ENCODE data around the gene SLC12A7.
"Not testable (repeated sequence)": the region's sequence is repeated elsewhere in the genome, so short reads cannot be mapped to it uniquely, and the experiment has no call there.

Gene SLC12A7

DNA sequence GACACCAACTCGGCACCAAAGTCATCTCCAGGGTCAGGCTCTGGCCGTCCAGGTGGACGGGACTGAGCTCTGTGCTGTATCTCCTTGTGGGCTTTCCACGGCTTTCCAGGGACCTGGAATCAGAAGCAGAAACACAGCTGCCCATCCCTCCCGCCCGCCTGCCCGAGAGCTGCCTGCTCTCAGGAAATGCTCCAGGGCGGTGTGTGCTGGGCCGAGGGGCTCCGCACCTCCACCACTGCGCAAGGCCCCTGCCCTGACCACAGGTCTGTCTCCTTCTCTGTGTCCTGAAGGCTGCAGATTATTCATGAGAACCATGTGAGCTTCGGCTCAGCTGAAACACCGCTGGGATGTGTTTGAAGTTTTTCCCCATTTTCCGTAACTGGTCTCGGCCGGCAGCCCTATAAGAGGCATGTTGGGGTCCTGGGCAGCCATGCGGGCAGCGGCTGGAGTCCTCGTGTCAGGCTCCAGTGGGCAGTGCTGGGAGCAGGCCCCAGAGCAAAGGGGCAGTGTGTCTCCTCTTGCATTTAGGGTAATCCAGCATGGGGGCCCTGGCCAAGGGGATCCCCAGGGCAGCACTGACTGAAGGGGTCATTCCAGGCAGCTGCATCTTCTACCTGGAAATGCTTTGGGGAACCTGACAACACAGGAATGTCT is 80.4 kb downstream of the SLC12A7 start:
- no peak for DNase-seq

DNA sequence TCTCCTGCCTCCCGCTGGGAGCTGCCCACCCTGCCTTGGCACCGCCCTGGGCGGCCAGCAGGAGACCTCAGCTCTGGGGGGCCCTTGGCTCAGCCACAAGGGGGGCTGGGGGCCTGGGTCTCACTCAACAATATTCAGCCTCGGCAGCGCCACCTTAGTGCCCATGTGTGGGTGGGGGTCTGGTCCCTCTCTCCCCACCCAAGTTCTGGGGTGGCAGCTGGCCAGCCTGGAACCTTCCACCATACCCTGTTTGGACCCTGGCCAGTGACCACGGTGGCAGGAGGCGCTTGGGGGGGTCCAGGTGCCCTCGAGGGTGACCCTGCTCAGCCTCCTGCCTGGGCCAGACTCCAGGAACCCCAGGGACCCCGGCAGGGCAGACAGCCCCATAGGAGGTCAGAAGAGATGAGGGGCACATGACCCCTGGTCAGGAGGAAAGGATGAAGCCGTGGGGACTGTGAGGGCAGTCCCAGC is 81.0 kb downstream of the SLC12A7 start:
- no peak for DNase-seq

DNA sequence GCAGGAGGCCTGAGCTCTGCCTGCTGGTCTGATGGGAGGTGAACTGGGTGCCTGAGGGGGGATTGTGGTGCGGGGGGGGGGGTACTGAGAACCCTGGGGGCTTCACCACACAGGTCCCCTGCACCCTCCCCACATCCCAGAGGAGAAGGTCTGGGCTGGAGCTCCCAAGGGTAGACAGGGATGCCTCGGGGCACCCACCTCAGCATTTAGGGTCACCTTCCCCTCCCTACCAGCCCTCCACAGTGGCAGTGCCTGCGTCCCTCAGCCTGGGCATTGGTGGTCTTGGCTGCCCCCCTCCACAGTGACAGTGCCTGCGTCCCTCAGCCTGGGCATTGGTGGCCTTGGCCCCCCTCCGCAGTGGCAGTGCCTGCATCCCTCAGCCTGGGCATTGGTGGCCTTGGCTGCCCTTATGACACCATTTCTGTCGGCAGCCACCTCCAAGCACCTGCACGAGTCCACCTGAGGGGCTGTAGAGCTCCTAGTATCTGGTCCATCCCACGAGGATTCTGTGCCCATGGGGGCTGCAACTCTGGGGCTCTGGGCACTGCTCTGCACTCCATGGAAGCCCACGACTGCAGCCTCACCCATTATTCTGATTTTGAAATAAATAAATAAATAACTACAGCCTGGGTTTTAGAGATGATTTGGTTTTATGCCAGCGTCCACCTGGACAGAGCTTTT is 81.8 kb downstream of the SLC12A7 start:
- no peak for DNase-seq

DNA sequence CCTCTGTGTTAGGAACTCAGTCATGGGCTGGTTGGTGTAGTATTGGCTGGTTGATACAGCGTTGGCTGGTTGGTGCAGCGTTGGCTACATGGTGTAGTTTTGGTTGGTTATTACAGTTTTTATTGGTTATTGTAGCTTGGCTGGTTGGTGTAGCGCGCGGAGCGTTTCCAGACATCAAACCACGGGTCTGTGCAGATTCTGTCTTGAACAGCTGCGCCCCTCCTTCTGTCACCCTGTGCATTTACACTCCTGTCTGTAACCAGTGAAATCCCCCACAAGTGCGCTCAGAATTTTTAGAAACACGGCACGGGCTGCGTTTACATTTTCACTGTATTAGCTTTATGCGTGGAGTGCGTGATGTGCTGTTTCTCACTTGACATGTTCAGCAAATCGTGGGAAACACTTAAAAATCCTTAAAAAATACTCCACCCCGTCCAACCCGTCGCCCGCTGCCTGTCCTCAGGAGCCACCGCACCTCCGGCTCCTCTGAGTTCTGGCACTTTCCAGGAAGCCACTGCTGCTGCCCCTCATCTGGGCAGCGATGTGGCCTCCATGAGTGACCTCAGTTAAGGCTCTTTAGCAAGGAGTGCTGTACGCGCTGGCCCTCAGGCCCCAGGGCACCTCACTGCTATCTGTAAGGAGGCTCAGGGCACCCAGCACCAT is 82.5 kb downstream of the SLC12A7 start:
- DNase-seq: no peak

DNA sequence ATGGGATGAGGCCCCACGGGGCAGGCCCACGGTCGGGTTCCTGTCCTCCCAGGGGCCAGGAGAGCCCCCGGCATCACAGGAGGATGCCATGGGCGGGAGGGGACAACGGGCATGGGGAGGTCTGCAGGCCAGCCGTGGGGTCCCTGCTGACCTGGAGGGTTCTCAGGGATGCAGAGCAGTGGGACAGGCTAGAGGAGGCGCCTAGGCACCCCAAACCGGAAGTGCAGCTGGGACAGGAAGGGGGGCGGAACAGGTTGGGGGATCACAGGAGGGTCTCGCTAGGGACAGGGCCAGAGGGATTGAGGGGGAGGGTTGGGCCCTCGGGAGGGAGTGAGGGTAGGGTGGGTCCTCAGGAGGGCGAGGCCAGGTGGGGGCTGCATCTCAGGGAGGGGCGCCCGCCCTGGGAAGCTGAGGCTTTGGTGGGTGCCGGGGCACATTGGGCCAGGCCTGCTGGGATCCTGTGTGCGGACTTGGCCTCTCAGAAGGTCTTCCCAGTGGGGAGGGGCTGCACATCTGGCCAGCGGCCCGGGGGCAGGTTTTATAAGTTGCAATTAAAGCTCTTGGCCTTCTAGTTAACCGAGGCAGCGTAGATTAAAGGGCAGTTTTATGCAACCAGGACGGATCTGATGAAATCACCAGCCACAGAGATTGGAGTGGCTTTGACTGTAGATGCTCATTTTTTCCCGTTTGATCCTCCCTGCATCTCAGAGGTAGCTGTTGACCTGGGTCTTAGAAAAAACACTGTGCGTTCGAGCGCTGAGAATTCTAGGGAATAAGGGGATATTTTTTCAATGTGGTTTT is 83.2 kb downstream of the SLC12A7 start:
- DNase-seq: no peak

DNA sequence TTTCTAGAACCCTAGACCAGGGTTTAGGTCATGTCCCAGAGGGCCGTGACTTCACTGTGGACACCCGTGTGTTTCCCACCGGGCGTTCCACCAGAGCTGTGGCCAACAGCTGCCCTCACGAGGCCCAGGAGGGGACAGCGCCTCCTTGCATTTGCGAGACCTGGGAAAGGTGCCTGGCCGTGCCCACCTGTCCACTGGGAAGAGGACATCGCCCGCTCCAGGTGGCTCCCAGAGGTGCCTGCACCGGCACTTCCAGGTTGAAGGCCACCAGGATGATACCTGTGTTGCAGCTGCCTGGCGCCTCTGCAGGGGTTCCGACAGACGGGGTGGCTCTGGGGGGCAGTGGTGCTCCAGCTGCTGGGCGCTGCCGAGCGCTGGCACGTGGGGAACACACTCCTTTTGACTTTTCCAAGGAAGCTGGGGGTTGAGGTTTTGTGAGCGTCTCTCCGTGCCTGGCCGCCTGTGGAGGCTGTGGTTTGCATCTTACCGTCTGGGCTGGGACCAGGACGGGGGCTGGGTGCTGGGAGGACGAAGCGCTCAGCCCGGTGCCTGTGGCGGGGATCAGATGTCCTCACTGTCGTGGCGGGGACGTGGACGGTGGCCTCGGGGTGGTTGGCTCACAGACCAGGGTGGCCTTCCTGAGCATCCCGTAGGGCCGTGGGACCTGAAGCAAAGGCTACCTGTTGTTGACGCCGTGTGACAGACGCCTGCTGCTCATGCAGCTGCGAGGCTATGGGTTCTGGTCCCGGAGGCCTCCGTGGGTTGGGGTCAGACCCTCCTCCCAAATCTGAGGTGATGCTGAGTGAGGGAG is 84.0 kb downstream of the SLC12A7 start:
- DNase-seq: no peak

DNA sequence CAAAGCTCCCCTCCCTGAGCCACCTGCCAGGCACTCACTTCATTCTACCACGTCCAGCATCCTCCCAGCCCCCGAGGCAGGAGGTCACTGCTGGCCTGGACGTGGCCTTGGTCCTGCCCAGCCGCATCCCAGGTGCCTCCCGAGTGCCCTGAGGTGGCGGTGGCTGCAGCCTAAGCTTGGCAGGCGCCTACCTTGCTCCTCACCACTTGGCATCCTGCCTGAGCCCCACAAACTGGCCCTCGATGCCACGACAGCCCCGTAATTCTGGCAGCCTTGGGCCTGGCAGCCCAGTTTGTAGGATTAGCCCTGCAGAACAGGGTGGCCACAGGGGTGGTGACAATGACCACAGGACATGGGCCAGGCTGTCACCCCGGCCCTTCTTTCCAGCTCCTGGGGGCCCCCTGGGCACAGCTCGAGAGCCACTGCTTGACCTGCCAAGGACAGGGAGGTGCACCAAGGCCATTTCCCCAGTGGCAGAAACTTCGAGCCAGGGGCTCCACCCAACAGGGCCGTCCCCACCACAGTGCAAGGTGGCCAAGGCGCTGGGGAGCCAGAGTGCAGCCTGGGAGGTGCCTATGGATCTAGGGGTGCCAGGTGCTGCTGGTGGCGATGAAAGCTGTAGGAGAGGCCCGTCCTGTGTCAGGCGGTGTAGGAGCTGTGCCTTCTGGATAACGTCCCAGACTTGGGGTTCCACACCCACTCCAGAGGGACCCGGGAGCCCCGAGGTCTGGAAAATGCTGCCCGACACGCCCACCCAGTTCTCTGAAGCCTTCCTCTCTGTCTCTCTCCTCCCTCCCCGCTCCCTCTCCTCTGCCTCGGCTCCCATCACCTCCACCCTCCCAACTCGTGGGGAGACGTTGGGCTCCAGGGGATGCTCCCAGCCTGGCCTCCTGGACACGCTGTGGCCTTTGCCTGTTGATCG is 84.9 kb downstream of the SLC12A7 start:
- no peak for DNase-seq

DNA sequence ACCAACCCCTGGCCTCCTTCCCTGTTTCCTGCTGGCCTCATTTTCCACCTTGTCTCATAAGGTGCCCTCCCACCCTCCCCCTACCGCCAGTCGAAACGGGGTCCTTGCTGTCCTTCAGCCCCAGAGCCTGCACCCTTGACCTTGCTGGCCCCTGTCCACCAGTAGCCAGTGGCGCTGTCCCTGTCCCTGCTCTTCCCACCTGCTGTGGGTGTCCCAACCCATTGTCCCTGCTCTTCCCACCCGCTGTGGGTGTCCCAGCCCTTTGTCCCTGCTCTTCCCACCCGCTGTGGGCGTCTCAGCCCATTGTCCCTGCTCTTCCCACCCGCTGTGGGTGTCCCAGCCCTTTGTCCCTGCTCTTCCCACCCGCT is 89.9 kb downstream of the SLC12A7 start:
- not testable (repeated sequence) for DNase-seq

DNA sequence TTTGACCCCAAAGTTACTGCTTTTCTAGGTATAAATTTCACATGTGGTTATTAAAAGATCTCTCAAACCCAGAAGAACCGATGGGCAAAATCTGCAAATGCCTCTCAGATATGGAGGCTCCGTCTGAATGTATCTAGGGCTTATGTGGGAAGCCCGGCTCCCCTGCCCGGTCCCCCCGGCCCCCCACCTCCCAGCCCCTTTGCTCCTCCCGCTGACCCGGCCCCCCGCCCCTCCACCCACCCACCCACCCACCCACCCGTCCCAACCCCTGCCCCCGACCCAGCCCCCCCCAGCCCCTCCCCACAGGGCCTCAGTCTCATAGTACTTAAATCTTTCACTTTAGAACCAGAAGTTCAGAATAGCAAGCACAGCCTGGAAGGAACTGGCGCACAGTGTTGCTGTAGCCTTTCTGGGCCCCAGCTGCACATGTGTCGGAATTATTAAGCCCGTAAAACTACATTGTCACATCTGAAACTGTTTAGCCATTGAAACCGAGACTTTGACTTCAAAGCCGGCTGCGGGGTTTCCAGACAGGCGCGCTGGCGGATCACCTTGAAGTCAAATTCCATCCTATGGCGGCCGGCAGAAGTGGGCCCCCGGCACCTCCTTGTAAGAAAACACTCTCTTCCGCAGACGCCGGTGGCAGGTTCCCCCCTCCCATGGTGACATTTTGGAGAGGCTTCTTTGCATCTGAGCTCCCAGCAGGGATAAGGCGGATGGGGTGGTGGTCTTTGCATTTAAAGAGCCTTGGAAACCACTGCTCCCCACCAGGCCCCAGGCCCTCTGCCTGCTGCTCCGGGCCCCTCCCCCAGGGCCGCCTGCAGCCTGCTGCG is 90.5 kb downstream of the SLC12A7 start:
- no peak for DNase-seq

DNA sequence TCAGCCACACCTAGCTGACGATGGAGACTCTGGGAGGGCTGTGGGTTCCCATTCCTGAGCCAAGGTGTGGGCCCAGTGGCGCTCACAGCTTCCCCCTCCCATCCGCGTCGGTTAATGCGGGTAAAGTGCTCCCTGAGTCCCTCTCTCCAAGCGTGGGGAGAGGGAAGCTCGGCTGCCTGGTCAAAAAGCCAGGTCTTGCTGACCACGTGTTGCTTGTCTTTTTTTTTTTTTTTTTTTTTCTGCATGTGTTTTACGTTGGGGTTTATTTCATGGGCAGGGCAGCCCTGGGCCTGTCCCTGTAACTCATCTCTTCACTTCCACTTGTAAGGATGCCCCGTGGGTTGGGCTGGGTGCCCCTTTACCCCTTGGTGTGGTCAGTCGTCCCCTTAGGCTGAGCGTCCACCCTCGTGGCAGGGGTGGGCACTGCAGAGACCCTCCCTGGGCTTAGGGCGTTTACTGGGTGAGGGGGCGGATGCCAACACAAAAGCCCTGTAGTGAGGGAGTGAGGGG is 91.4 kb downstream of the SLC12A7 start:
- no peak for DNase-seq

DNA sequence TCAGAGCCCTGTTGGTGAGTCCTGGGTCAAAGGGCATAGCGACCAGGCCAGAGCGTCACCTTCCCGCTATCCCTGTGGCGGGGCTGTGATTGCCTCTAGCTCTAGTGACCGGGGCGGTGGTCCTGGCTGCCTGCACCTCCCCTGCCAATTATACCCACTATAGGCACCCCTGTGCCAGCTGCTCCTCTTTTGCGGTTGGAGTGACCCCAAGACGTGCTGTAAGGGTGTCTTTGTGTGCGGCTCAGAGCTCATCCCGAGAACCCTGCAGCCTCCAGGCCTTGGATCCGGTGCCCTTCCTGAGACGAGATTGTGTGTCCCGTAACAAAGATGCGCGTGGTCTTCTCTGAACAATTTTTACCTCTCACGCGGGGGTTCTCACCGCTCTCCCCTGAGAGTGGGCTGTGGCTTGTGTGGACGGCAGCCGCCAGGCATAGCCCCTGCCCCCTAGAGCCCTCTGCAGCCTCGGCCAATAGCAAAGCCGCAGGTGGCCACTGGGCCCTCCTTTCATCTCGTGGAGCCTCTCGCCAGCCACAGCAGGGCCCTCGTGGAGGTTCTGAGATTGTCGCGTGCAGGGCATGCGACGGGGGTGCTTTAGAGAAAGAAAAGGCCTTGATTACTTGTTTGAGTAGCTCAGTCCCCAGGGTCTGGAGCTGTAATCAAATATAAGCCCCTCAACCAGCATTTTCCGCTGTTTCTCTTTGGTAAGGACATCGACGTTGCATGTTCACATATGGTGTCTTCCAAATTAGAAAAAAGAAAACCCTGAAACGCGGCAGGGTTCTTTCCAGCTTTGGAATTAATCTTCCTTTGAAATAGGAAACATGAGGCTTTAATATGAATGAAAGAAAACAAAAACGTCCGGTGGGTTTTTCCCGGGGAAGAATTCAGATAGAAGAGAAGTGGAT is 92.6 kb downstream of the SLC12A7 start:
- no peak for DNase-seq

DNA sequence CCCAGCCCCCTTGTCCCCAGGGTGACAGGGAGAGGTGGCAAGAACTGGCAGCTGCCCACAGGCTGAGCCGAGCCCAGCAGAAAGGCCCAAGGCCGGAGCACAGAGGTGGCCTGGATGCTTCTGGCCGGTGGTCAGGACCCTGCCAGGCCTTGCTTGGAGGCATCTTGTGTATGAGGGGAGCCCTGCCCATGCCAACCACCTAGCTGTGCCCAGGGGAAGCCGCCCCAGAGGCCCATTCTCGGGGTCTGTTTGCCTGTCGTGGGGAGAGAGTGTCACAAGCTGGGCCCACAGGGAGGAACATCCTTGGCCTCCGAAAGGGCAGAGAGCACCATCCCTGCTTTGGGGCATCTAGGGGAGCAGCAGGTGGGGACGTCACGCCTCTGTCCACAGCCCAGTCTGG is 93.3 kb downstream of the SLC12A7 start:
- DNase-seq: no peak

DNA sequence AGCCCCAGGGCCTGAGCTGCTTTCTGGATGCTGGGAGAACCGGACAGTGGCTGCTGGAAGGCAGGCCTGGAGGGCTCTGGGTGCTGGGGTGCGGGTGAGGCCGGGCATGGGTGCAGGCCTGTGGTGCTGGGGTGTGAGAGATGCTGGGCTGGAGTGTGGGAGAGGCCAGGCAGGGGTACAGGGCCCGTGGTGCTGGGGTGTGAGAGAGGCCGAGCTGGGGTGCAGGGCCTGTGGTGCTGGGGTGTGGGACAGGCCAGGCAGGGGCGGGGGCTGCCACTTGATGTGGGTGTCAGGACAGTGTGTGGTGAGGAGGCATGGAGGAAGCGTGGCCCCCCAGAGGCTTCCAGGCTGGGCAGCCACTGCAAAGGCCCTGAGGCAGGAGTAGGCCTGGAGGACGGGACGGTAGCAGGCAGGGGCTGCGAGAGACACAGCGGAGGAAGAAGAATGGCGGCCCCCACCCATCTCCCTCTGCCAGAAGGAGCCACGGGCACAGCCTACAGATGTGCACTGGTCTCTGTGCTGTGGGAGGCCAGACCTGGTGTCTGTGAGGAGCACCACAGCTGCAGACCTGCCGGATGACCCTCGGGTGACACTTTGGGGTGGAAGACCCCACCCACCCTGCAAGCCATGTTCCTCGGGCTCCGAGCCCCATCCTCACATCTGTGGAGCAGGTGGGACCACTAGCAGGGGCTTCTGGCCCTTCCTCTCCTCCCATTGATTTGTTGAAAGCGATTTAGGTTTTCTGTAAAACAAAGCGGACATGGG is 94.0 kb downstream of the SLC12A7 start:
- DNase-seq: no peak

DNA sequence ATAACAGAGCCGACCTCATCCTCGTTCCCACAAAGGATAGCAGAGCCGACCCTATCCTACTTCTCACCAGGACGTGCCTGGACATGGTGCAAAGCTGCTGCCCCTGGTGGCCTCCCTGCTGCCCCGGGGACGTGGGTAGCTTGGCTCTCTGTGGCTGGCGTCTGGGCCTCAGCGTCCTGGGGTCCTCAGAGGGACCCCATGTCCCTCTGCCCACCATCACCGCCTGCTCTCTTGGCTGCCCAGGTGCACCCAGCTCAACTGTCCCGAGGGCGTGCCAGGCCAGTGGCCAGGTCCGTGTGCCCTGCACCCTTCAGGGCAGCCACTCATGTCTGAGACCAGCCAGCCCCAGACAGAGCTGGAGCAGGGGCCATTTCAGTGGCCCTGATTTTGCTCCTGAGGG is 94.8 kb downstream of the SLC12A7 start:
- no peak for DNase-seq

DNA sequence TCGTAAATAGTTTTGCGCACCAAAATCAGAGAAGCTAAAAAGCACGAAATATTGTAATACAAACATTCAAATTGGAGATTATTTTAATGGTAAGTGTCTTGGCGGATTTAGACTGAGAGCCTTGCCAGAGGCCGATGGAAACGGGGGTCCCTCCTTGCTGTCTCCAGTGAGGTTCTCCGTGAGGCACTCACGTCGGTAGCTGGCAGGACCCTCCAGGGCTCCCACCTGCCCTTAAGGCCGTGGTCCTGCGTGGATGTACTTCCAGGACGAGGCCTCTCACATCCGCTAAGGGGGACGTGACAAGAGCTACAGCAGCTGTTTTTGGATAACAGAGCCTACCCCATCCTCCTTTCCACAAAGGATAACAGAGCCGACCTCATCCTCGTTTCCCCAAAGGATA is 95.4 kb downstream of the SLC12A7 start:
- no peak for DNase-seq

DNA sequence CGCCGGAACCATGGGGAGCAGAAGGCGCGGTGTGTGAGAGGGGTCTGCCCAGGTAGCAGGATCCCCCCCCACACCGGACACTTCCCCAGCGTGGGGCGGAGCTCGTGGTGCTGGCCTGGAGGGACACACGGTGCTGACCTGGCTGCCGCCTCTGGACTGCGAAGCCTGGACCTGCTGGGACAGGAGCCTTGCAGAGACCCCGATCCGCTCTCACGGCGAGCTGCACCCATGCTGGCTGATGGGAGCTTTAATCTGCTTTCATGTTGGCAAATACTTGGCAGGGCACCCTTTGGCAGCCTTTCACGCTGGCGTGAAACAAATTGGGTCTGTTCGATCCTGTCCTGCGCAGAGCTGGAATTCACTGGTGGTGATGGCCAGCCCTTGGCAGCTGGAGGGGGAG is 95.8 kb downstream of the SLC12A7 start:
- DNase-seq: no peak

DNA sequence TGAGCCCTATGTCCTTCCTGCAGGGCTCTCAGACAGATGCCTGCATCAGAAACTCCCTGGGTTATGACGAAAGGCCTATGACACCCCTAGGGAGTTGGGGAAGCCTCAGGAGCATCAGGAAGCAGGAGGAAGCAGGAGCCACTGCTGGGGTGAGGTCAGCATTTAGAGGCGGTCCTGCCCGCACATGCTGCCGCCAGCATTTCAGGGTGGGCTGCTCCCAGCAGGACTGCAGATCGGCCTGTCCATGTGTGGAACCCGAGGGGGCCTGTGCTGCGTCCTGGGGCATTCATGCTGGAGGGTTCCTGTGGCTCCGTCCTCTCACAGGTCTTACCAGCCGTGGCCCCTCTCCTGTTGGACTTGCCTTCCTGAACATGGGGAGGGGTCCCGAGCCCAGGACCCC is 96.4 kb downstream of the SLC12A7 start:
- no peak for DNase-seq

DNA sequence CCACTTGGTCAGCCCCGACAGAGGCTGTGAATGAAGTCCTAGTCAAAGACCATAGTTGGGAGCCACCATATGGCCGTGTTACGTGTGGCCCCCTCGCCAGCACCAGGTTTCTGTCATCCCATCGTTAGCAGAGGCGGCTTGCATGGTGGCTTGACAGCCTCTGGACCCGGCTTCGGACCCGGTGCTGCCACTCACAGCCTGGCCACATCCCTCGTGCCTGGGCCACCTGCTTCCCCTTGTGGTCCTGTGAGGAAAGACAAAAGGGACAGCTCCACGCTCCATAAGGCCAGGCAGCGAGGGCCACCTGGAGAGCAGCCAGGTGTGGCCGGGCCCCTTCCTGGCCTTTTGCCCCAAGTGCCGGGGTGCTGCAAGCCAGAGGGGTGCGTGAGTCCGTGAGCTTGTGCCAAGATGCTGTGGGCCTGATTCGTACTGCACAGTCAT is 97.1 kb downstream of the SLC12A7 start:
- no peak for DNase-seq
